ENCODE measurements around the gene PRR13.

DNA sequence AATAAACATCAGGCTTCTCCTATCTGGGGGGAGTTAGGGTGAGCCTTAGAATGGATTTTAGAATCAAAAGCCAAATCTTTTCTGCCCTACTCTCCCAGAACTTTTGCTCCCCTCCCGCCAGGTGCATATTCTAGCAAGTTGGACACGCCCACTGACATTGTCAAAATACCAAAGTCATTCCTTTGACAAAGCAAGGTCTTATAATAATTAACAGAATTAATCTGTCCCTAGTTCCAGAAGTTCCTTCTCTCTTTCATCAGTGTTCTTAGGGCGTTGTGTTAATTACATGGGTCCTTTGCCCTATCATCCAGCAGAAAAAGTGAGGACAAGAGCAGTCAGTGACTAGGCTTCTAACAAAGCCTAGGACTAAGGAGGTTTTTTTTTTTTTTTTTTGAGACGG, 2.4 kb downstream of the PRR13 start:
- TF ChIP-seq, protein P1, sequence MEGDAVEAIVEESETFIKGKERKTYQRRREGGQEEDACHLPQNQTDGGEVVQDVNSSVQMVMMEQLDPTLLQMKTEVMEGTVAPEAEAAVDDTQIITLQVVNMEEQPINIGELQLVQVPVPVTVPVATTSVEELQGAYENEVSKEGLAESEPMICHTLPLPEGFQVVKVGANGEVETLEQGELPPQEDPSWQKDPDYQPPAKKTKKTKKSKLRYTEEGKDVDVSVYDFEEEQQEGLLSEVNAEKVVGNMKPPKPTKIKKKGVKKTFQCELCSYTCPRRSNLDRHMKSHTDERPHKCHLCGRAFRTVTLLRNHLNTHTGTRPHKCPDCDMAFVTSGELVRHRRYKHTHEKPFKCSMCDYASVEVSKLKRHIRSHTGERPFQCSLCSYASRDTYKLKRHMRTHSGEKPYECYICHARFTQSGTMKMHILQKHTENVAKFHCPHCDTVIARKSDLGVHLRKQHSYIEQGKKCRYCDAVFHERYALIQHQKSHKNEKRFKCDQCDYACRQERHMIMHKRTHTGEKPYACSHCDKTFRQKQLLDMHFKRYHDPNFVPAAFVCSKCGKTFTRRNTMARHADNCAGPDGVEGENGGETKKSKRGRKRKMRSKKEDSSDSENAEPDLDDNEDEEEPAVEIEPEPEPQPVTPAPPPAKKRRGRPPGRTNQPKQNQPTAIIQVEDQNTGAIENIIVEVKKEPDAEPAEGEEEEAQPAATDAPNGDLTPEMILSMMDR (IDR thresholded peaks at IDR 0.05): no peak
- no peak for TF ChIP-seq EZH2 (IDR thresholded peaks at IDR 0.05; ENCODE audit: borderline replicate concordance, insufficient read depth, low read depth, low read length, poor library complexity, severe bottlenecking)
